GM12801 (cell line): ENCODE results near the gene SLC22A31.

Experiments
- CTCF ChIP-seq: IDR thresholded peaks from one replicate; pipeline ENCODE4 v1.5.1; 2011; ENCODE audit warnings: control low read depth; ENCODE audit not compliant: insufficient read length; ENCODE audit errors: extremely low read depth

SLC22A31 gene

GRCh38 chr16:89155851-89156739 is 44.2 kb downstream of the SLC22A31 start:
- no peak for TF ChIP-seq CTCF

GRCh38 chr16:89155184-89155679 is 45.1 kb downstream of the SLC22A31 start:
- no peak for TF ChIP-seq CTCF

- TF ChIP-seq CTCF, result no peak
These were observed 45.8 kb downstream of the SLC22A31 start for GRCh38 chr16:89154390-89155183.

GRCh38 chr16:89153848-89154271 is 46.5 kb downstream of the SLC22A31 start:
- no peak for TF ChIP-seq CTCF

GRCh38 chr16:89152831-89153700 is 47.3 kb downstream of the SLC22A31 start:
- no peak for TF ChIP-seq CTCF

GRCh38 chr16:89150981-89151380 is 49.4 kb downstream of the SLC22A31 start:
- TF ChIP-seq CTCF, result no peak
